RCC 7860 (cell line): Measurements from ENCODE around the gene DSCAM.
"Not testable (repeated sequence)": the region's sequence is repeated elsewhere in the genome, so short reads cannot be mapped to it uniquely, and the experiment has no call there.

Experiments
- DNase-seq: peaks from one replicate; pipeline ENCODE4 v3.0.0-alpha.2; 2015; ENCODE audit warnings: low spot score
- FAIRE-seq: peaks from 2 replicates; lab custom pipeline; 2012; peaks lifted over from hg19 to GRCh38; lab: Jason Lieb, UNC

DSCAM gene

DNA sequence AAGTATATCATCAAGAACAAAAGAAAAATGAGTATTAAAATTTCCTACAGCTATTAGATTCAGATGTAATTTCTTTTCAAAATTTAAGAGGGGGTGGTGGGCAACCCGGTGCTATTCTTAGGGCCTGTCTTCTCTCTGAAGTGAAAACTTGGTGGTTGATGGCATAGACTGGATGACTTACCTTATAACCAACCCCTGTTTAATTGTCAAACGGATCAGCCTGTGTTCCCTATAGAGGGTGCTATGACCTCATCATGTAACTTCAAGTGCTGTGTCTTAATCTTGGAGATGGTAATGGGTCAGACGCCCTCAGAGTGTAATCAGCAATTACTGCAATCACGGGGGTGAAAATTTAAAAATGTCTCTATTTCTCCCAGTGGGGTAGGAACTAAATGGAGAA lies 803.5 kb downstream of the DSCAM start:
- FAIRE-seq (no peak), DNase-seq (no peak)

DNA sequence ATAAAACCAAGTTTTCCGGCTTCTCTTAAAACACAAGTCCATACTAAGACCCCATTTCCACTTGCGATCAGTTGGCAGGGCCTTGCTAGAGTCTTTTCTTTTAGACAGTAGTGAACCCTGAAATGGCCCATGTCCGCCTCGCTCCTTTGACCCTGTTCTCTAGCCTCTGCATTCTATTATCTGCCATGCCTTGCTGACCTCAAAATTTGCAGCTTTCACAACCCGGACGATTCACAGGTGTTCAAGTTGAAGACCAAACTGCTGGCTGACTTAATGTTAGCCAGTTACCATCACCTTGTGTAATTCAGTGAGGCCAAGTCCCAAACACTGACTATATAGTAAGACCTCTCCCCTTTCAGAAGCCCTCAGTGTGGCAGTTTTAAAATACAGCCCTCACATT lies 805.5 kb downstream of the DSCAM start:
- FAIRE-seq: no peak
- DNase-seq: no peak

DNA sequence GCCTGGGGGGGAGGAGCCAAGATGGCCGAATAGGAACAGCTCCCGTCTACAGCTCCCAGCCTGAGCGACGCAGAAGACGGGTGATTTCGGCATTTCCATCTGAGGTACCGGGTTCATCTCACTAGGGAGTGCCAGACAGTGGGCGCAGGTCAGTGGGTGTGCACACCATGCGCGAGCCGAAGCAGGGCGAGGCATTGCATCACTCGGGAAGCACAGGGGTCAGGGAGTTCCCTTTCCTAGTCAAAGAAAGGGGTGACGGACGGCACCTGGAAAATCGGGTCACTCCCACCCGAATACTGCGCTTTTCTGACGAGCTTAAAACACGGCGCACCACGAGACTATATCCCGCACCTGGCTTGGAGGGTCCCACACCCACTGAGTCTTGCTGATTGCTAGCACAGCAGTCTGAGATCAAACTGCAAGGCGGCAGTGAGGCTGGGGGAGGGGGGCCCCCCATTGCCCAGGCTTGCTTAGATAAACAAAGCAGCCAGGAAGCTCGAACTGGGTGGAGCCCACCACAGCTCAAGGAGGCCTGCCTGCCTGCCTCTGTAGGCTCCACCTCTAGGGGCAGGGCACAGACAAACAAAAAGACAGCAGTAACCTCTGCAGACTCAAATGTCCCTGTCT lies 813.7 kb downstream of the DSCAM start:
- not testable (repeated sequence) for DNase-seq, FAIRE-seq

DNA sequence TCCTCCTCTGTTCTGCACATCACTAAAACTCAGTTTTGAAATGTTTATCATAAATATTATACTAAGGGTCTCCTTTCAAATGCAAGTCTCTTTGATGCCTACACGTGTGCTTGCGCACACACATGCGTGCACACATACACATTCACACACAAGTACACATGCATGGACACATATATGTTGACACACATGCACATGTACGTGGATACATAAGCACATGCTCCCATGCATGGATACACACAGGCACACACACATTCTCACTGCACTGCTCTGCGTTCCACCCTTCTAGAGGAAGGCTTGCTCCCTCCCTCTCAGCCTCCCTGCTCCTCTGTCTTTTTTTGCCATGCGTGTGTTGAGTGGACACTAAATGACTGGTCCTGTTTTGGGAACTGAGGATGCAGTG lies 817.1 kb downstream of the DSCAM start:
- FAIRE-seq (no peak), DNase-seq (no peak)

DNA sequence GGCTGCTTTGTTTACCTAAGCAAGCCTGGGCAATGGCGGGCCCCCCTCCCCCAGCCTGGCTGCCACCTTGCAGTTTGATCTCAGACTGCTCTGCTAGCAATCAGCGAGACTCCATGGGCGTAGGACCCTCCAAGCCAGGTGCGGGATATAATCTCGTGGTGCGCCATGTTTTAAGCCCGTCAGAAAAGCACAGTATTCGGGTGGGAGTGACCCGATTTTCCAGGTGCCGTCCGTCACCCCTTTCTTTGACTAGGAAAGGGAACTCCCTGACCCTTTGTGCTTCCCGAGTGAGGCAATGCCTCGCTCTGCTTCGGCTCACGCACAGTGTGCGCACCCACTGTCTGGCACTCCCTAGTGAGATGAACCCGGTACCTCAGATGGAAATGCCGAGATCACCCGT lies 818.6 kb downstream of the DSCAM start:
- FAIRE-seq: not testable (repeated sequence)

DNA sequence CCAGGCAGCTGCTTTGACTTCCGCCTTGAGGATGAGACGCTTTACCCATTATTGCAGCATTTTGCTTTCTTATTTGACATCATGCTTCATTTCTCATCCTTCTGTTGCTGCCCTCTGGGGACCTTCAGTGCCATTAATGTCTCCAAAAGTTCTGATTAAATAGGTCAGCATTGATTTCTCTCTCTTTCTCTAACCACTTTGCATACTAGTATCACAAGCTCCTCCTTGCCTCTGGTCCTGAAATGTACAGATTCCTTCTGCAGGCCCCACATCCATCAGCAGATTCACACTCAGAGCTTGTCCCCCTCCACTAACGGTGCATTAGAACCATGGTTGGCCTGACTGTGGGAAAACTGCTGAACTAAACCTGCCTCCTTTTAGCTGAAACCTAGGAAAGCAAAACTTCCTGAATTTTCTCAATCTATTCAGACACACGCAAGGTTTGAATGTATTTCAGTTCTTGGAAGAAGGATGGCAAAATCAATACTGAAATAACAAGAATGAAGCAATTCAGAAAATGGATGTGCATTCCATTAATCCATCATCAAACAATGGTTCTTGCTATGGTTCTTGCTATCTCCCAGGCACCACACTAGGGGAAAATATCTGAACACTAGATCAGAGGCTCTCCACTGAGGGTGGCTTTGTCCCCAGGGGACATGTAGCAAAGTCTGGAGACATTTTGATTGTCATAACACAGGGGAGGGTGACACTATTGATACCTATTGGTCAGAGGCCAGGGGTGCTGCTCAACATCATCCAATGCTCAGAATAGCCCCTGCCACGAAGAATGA lies 825.2 kb downstream of the DSCAM start:
- FAIRE-seq: no peak
- no peak for DNase-seq

More for the DNA sequence above, 818.6 kb downstream of the DSCAM start:
- DNase-seq: not testable (repeated sequence)

DNA sequence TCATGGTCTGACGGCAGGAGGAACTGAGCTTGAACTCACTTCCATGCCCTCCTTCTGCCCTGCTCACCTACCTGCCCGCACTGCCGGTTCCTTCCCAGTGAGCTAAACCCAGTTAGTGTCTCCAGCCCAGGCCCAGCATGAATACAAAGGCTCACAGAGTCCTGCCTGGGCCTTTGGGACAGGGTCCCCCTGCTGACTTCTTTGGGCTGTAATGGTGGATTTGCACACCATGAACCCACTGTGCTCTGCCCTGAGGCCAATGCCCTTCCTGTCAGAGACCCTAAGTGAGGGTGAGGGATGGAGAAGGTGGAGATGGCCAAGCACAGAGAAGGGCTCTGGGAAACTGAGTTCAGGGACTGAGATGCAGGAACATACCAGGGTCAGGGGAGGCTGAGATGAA lies 826.3 kb downstream of the DSCAM start:
- no peak for DNase-seq
- FAIRE-seq: no peak

DNA sequence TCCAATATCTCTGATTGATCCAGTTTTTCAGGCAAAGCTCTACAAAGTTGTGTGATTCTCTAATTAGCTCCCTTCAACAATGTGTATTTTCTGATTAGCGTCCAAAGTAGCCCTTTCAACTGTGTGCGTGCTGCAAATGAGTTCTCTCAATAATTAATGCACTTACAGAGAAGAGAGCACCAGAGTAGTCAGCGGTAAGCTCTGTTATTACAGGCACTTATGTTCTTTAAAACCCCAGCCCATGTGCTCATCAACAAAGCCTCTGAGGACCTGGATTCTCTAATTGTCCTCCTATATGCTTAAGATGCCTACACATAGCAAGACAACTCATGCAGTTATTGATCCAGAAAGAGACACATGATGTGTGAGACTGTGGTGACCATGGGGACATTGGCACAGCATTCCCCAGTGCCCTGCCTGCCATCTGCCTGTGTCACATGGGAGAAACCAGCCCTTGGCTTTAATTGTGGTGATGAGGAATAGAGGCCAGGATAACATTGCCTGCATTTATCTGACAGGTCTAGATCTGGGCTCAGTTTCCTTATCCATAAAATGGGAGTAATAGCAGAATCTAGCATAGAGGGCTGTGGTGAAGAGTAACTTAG lies 828.0 kb downstream of the DSCAM start:
- no peak for DNase-seq
- FAIRE-seq: no peak

DNA sequence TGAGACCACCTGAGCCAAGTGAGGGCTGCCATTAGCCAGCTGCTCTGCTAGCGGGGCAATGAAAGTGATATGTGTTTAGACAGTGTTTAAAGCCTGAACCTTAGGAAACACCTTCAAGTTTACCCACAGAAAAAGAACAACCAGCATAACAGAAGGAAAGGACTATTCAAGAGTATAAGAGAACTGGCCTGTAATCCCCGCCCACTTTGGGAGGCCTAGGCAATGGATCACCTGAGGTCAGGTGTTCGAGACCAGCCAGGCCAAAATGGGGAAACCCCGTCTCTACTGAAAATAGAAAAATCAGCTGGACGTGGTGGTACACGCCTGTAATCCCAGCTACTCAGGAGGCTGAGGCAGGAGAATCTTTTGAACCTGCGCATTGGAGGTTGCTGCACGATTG lies 830.3 kb downstream of the DSCAM start:
- FAIRE-seq: no peak
- DNase-seq: no peak

DNA sequence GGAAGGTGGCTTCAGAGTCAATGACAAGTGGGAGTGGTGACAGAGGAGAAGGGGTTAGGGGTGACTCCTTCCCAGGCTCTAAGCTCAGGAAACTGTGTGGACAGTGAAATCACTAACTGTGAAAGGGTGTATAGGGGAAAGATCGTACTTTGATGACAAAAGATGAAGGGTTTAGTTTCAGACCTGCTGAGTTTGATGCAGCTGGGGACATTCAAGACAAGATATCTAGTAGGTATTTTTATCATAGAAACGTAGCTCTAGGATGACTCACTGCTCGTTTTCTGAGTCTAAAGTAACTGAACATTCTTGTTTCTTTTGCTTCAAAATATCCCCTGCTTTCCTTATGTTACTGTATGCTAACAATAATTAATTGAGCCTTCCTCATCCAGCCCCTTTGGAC lies 830.7 kb downstream of the DSCAM start:
- no peak for DNase-seq
- FAIRE-seq: no peak

DNA sequence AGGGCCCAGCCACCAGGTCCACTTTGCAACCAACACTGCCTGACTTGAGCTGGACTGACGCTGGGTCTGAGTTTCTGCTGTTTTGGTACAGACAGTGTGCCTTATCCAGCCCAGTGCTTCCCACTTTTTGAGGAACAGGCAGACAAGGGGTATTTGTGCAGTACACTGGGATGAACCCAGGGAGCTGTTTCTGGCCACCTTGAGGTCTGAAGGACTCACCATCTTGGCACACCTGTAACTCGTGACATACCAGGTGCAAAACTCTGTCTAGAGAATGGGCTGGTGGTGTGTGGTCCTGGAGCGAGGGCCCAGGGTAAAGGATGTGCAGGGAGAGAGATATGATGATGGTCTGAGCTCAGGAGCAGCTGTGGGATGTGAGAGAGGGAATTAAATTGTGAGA lies 831.1 kb downstream of the DSCAM start:
- no peak for FAIRE-seq
- no peak for DNase-seq

DNA sequence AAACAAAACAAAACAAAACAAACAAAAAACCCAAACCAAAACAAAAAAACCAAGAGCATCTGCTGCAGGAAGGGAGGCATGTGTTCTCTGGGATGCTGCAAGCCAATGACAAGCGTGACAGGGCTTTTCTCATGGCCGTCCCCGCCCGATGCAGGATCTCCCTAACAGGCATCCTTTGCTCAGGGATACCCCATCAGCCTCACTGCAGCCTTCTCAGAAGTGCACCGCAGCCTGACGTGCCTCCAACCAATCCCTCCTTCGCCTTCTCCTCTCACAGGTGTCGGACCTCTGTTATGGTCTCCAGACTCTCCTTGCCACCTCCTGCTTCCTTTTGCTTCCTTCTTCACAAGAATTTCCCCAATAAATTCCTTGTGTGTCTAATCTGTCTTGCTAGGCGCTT lies 832.6 kb downstream of the DSCAM start:
- FAIRE-seq: no peak
- no peak for DNase-seq

DNA sequence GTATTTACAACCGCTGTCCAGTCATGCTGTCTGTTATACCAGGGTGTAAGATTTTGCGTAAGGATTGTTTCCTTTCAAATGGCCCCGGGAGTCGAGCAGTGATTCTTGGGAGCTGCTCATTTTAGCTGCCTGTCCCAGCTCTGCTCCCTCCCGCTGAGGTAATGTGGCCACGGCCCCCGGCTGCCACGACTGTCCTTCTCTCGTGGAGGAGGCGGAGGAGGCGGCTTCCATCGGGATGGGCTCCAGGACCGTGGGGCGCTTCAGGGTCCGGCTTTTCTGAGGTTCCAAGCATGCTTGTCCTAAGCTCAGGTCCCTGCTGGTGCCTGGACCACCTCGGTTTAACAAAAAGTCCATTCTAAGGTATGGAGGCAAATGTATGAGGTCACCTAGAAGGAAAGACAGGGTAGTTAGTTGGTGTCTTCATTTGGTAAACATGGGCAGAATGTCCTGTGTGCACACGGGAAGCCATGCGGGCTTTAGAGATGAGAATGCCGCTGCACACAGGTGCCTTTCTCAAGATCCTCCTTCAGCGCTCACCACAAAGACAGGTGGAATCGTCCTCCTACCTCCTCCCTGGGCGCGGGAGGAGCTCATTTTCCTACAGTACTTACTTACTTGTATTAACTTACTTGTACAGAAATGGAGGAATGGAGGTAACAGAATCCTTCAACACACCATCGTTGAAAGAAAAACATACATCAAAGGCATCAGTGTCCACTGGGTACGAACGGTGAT lies 833.8 kb downstream of the DSCAM start:
- DNase-seq (no peak), FAIRE-seq (no peak)

DNA sequence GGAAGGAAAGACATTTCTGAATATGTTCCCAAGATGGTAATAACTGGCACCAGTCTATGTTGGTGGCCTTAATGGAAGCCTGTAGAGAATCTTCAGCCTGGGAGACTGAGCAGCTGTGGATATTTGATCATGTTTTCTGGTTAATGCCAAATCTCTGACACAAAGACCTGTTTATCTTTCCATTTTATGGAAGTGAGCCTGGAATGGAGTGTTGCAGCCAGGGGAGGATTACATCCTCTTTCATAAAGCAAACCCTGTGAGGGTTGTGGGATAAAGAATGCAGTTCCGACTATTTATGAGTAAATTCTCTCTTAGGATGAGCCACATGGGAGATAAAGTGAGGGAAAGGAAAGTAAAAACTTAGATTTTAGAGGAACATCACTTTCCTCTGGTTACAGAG lies 835.6 kb downstream of the DSCAM start:
- FAIRE-seq: no peak
- DNase-seq: no peak

DNA sequence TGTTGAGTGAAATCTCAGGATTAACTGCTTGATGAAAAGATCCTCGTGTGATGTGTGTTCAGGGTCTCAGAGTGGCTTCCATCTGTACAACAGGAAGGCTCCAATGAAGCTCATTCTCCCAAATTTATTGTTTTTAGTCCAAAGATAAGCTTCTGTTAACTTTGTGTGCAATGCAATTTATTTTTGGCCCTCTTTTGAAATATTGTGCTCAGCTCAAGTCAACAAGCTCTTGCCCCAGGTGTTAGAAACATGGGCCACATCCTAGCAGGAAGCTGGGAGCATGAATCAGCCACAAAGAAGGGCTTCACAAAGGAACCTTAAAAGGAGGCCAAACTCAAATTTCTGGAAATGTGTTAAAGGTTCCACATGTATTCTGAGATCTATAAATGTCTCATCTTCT lies 844.0 kb downstream of the DSCAM start:
- DNase-seq (no peak), FAIRE-seq (no peak)

DNA sequence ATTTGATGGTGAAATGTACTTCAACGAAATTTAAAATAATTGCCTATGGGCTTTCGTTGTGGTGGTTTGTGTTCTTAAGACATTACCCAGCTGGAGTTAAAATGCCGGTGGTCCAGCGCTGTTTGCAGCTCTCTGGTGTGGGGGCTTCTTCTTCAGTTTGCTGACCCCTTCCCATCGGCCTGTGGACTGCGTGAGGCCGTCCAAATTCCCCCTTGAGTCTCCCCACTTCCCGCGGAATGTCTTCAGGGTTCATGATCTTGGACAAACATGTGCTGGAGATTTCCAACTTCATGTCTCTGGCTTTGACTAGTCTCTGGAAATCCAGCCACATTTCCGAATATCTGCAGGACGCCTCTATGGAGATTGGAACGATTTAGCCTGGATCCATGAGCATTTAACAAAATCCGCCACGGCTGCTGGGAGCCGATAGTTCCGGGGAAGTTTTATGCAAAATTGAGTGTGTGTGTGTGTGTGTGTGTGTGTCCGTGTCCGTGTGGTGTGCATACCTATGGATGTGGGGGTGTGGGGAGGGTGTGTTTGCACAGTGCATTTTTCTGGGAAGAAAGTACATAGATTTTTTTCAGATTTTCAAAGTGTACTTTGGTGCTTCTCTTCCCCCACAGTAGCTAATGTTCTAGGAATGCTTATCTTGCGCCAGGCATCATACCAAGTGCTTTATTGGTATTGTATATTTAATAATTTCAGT lies 862.5 kb downstream of the DSCAM start:
- no peak for FAIRE-seq

DNA sequence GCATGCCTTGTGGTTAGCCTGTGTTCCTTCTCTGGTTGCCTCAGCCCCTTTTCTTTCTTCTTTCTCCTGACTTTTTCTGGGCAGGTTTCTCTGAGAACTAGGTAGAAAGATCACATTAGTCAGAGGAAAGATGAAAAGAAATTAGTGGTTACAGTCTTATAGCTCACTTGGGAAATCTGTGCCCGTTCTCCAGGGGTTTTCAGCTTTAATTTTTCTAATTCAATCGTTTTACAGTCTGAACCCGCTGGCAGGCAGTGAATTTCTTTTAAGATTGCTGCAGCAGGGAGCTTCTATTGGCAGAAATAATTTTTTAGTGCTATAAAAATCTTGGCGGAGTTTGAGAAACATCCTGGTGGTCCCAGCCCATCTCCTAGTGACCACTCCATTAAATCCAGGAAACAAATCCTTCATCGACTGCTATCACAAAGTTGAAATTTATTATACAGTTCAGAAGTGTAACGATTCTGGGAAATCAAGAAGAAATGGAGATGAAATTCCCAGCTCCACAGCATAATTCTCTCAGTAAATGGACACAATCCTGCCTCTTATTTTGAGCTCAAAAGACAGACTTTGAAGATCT lies 866.6 kb downstream of the DSCAM start:
- FAIRE-seq (no peak), DNase-seq (no peak)

More for the DNA sequence above, 862.5 kb downstream of the DSCAM start:
- no peak for DNase-seq

DNA sequence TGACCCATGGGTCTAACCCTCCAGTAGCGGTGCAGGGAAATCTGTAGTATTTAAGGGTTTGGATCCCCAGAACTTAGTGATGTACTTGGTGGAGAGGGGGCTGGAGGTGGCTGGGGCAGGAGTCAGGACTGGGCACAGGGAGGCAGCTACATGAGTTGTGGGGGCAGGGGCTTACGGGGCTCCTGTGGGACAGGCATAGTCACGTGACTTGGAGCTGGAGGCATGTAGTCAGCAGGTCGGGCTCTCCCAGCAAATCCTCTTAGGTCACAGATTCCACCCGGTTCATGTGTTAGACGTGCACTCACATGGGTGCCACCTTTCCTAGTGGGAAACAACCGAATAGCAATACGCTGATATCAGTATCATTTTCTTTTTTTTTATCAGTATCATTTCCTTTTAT lies 867.6 kb downstream of the DSCAM start:
- DNase-seq: no peak
- no peak for FAIRE-seq

DNA sequence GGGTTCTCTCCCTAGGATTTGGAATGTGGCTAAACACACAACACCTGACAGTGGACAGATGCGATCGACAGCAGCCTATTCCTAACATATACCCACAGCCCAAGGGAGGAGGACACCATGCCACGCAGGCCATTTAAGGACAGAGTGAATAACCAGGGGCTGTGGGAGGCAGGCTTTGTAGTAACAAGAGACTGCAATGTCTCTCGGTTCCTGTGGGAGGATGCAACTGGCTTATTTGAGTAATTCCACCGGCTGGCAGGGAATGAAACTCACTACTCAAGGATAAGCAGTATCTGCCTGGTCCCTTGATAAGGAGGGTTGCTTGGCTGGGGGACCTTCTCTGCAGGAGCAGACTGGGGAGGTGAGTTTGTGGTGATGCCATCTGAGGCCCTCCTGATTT lies 870.2 kb downstream of the DSCAM start:
- no peak for FAIRE-seq
- DNase-seq: no peak

DNA sequence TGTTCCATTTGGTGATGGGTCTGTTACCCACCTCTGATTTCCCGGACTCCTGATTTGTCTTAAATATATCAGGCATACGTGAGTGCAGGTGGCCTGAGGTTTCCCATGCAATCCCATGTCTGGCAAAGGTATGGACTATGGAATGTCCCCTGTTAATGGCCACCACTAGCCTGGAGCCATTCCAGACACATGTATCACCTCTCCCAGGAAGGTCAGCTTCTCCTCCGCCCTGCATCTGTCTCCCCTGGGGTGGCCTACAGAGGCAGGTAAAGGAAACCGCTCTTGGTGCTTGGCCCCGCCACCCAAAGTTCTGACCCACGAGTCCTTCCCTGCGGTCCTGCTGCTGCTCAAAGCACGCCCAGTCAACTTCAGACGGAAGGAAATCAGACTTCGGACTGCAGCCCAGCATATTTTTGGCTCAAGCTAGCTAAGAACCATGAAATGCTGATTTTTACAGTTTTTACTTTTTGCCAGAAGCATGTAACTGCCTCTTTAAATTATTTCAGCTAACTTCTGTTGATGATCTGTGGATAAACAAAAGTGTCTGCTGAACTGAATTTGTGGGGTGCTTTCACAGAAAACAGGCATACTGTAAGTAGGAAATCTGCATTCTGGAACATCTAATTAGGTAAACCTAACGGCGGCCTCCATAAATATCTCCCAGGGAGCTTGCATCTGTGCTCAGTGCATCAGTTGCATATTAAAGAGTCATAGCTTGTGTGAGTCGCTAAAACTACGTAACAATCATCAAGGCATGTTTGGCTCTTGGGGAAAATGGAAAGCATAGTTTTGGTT lies 873.8 kb downstream of the DSCAM start:
- no peak for FAIRE-seq
- DNase-seq: no peak
